H1 (cell line): ENCODE measurements around the gene ZNF225. TPM values are rescaled to one million over a fixed set of nuclear protein-coding genes. Genes with fewer than 3 reads are reported as not detected.
A peak's percentile ranks its signal among the peaks of the same experiment; 100 is the strongest.

Source experiments
- CTCF ChIA-PET: fragments of 300-600 bp; sonication (Branson Sonifier 250); formaldehyde crosslinking; loops from one replicate; lab custom pipeline; 2021; ENCODE audit not compliant: partially characterized antibody; lab: Charles Lee
- POLR2A ChIA-PET: fragments of 300-600 bp; sonication (Branson Sonifier 250); formaldehyde crosslinking; loops from one replicate; lab custom pipeline; 2021; ENCODE audit warnings: inconsistent platforms; ENCODE audit not compliant: partially characterized antibody; lab: Charles Lee
- DNase-seq, 2 experiments: peaks; one replicate each; pipeline versions ENCODE4 v3.0.0 to v3.0.0-alpha.2; 2010 to 2022; ENCODE audit warnings: low spot score in 2 of 2, low read depth in 1 of 2, mixed read lengths in 1 of 2
- FAIRE-seq: peaks from 2 replicates; lab custom pipeline; 2011; peaks lifted over from hg19 to GRCh38; lab: Jason Lieb, UNC
- H2AFZ ChIP-seq: 2 replicates; pipeline ENCODE4 v1.8.1; 2012; ENCODE audit warnings: low read length, inconsistent platforms
- H2AK5ac ChIP-seq: 2 replicates; pipeline ENCODE4 v1.6.1; 2013; ENCODE audit warnings: low read depth, low read length
- H2BK120ac ChIP-seq: replicated peaks from 2 replicates; pipeline ENCODE3; 2013; ENCODE audit warnings: low read depth, low read length, inconsistent platforms
- H2BK12ac ChIP-seq: 2 replicates; pipeline ENCODE4 v1.6.1; 2013; ENCODE audit warnings: low read depth, low read length
- H2BK15ac ChIP-seq: 2 replicates; pipeline ENCODE4 v1.6.1; 2013; ENCODE audit warnings: low read length
- H2BK20ac ChIP-seq: 2 replicates; pipeline ENCODE4 v1.6.1; 2013; ENCODE audit warnings: low read length
- H2BK5ac ChIP-seq: 2 replicates; pipeline ENCODE4 v1.6.1; 2013; ENCODE audit warnings: low read depth, low read length
- H3K14ac ChIP-seq: 2 replicates; pipeline ENCODE4 v1.6.1; 2013; ENCODE audit warnings: inconsistent platforms; ENCODE audit not compliant: insufficient read length
- H3K18ac ChIP-seq: 2 replicates; pipeline ENCODE4 v1.6.1; 2013; ENCODE audit warnings: low read length; ENCODE audit errors: extremely low read depth
- H3K23ac ChIP-seq: 2 replicates; pipeline ENCODE4 v1.6.1; 2013; ENCODE audit warnings: inconsistent platforms; ENCODE audit not compliant: insufficient read length
- H3K23me2 ChIP-seq: 2 replicates; pipeline ENCODE4 v1.6.1; 2013; ENCODE audit warnings: low read depth, low read length
- H3K27ac ChIP-seq: 2 replicates; pipeline ENCODE4 v1.6.1; 2011; ENCODE audit warnings: low read depth, low read length, inconsistent platforms
- H3K27me3 ChIP-seq, 4 experiments: replicated peaks in 1 of 4; 1 replicate in 1 of 4; 2 replicates in 3 of 4; pipeline versions ENCODE4 v1.6.1 to v1.8.1; 2011 to 2013; ENCODE audit warnings: low read length in 3 of 4, mild to moderate bottlenecking in 3 of 4, inconsistent platforms in 2 of 4, mixed read lengths in 2 of 4, moderate library complexity in 1 of 4; ENCODE audit not compliant: control insufficient read depth in 3 of 4, insufficient read depth in 3 of 4; ENCODE audit errors: extremely low read depth in 1 of 4
- H3K36me3 ChIP-seq, 4 experiments: 2 replicates each; pipeline versions ENCODE4 v1.6.1 to v1.8.1; 2011 to 2013; ENCODE audit warnings: mild to moderate bottlenecking in 4 of 4, low read length in 3 of 4, moderate library complexity in 2 of 4, control low read depth in 1 of 4, inconsistent platforms in 1 of 4; ENCODE audit not compliant: insufficient read depth in 4 of 4, control insufficient read depth in 2 of 4
- H3K4ac ChIP-seq: replicated peaks from 2 replicates; pipeline ENCODE3; 2013; ENCODE audit warnings: low read length, low read depth, mixed read lengths, inconsistent platforms; ENCODE audit not compliant: insufficient read length
- H3K4me1 ChIP-seq, 4 experiments: replicated peaks in 1 of 4; 1 replicate in 1 of 4; 2 replicates in 3 of 4; pipeline versions ENCODE4 v1.6.1 to v1.8.1; 2011 to 2013; ENCODE audit warnings: low read length in 3 of 4, inconsistent platforms in 2 of 4, mixed read lengths in 1 of 4; ENCODE audit not compliant: insufficient read depth in 4 of 4, control insufficient read depth in 3 of 4
- H3K4me2 ChIP-seq, 2 experiments: 2 replicates each; pipeline versions ENCODE4 v1.6.1 to v1.8.1; 2011 to 2013; ENCODE audit warnings: low read depth in 2 of 2, low read length in 2 of 2, control low read depth in 1 of 2, inconsistent platforms in 1 of 2, mild to moderate bottlenecking in 1 of 2; ENCODE audit not compliant: insufficient read depth in 1 of 2
- H3K4me3 ChIP-seq, 4 experiments: fragments of 200-600, 300-600 bp in 1 of 4; sonication (generic), shearing (Covaris generic), sonication (Bioruptor Twin) in 1 of 4; 2 replicates each; pipeline versions ENCODE4 v1.5.1 to v1.8.1; 2011 to 2016; ENCODE audit warnings: low read length in 4 of 4, low read depth in 3 of 4, control low read depth in 2 of 4, inconsistent platforms in 2 of 4, mild to moderate bottlenecking in 2 of 4, mixed read lengths in 1 of 4, moderate library complexity in 1 of 4; ENCODE audit not compliant: insufficient read depth in 2 of 4; ENCODE audit errors: extremely low read depth in 1 of 4
- H3K56ac ChIP-seq: replicated peaks from 2 replicates; pipeline ENCODE3; 2013; ENCODE audit warnings: low read depth, mild to moderate bottlenecking, mixed read lengths, low read length, inconsistent platforms; ENCODE audit not compliant: insufficient read length
- H3K79me1 ChIP-seq: 2 replicates; pipeline ENCODE4 v1.6.1; 2013; ENCODE audit warnings: low read depth, low read length, control low read depth
- H3K79me2 ChIP-seq, 2 experiments: 2 replicates each; pipeline versions ENCODE4 v1.6.1 to v1.8.1; 2012 to 2013; ENCODE audit warnings: low read length in 2 of 2, mild to moderate bottlenecking in 2 of 2, inconsistent platforms in 1 of 2; ENCODE audit not compliant: insufficient read depth in 2 of 2, control insufficient read depth in 1 of 2
- H3K9ac ChIP-seq, 4 experiments: replicated peaks in 1 of 4; 1 replicate in 1 of 4; 2 replicates in 3 of 4; pipeline versions ENCODE4 v1.6.1 to v1.8.1; 2011 to 2013; ENCODE audit warnings: low read depth in 3 of 4, low read length in 3 of 4, control low read depth in 2 of 4, mild to moderate bottlenecking in 2 of 4, moderate library complexity in 2 of 4, inconsistent platforms in 1 of 4; ENCODE audit errors: extremely low read depth in 1 of 4
- H3K9me3 ChIP-seq, 2 experiments: 2 replicates each; pipeline versions ENCODE4 v1.6.1 to v1.8.1; 2012 to 2013; ENCODE audit warnings: mild to moderate bottlenecking in 2 of 2, moderate library complexity in 2 of 2, control low read depth in 1 of 2, inconsistent platforms in 1 of 2, low read depth in 1 of 2, low read length in 1 of 2, mixed read lengths in 1 of 2; ENCODE audit not compliant: insufficient read depth in 2 of 2
- H4K20me1 ChIP-seq, 2 experiments: replicated peaks in 1 of 2; 2 replicates each; pipeline versions ENCODE3 to v1.8.1; 2011 to 2013; ENCODE audit warnings: inconsistent platforms in 2 of 2, low read length in 2 of 2, mild to moderate bottlenecking in 1 of 2; ENCODE audit not compliant: insufficient read depth in 2 of 2, control insufficient read depth in 1 of 2
- H4K5ac ChIP-seq: 2 replicates; pipeline ENCODE4 v1.6.1; 2013; ENCODE audit warnings: low read length, low read depth, mixed read lengths, inconsistent platforms; ENCODE audit not compliant: insufficient read length
- H4K8ac ChIP-seq: 2 replicates; pipeline ENCODE4 v1.8.0; 2013; ENCODE audit warnings: mild to moderate bottlenecking, moderate library complexity, low read length, inconsistent platforms; ENCODE audit not compliant: insufficient read depth; ENCODE audit errors: extremely low read depth
- H4K91ac ChIP-seq: replicated peaks from 2 replicates; pipeline ENCODE3; 2013; ENCODE audit warnings: low read length, mixed read lengths, inconsistent platforms; ENCODE audit not compliant: insufficient read length
- BACH1 ChIP-seq: IDR thresholded peaks from 2 replicates; pipeline ENCODE4 v1.6.1; 2012; ENCODE audit warnings: low read length, improper control_type of control experiment
- CTBP2 ChIP-seq: IDR thresholded peaks from 2 replicates; pipeline ENCODE4 v1.7.0; 2011; ENCODE audit warnings: borderline replicate concordance, mild to moderate bottlenecking, moderate library complexity, mixed read lengths, low read length; ENCODE audit not compliant: insufficient read depth, insufficient read length
- CTCF ChIP-seq, 3 experiments: IDR thresholded peaks; 1 replicate in 2 of 3; 2 replicates in 1 of 3; pipeline versions ENCODE4 v1.5.1 to v1.6.1; 2011; ENCODE audit warnings: low read length in 3 of 3, mild to moderate bottlenecking in 3 of 3, inconsistent platforms in 2 of 3, low read depth in 1 of 3, moderate library complexity in 1 of 3; ENCODE audit not compliant: insufficient read depth in 1 of 3; ENCODE audit errors: control extremely low read depth in 1 of 3
- GABPA ChIP-seq: IDR thresholded peaks from 2 replicates; pipeline ENCODE4 v1.6.1; 2011; ENCODE audit warnings: mild to moderate bottlenecking, low read length, moderate library complexity, borderline replicate concordance; ENCODE audit not compliant: insufficient read depth
- NRF1 ChIP-seq: IDR thresholded peaks from 2 replicates; pipeline ENCODE4 v1.6.1; 2011; ENCODE audit warnings: mild to moderate bottlenecking, low read depth, low read length, improper control_type of control experiment
- POLR2AphosphoS5 ChIP-seq: IDR thresholded peaks from 2 replicates; pipeline ENCODE4 v1.6.1; 2011; ENCODE audit warnings: low read depth, low read length
- POU5F1 ChIP-seq: IDR thresholded peaks from 2 replicates; pipeline ENCODE4 v1.6.1; 2011; ENCODE audit warnings: low read depth, mild to moderate bottlenecking, low read length, moderate library complexity
- RFX5 ChIP-seq: IDR thresholded peaks from 2 replicates; pipeline ENCODE4 v1.6.1; 2011; ENCODE audit warnings: low read depth, low read length, improper control_type of control experiment, borderline replicate concordance
- WGBS, 2 experiments: shearing (Covaris generic) in 1 of 2; methylation state at CpG; one replicate each; pipeline versions ENCODE4 v1.1.6 to v1.1.7; 2013 to 2015; ENCODE audit warnings: low lambda C conversion rate in 2 of 2, mixed read lengths in 2 of 2, inconsistent platforms in 1 of 2, low coverage in 1 of 2, missing lambda C conversion rate in 1 of 2; ENCODE audit not compliant: insufficient replicate concordance in 2 of 2, insufficient coverage in 1 of 2, insufficient read length in 1 of 2; ENCODE audit errors: extremely low coverage in 1 of 2, missing lambda C conversion rate in 1 of 2; 5-methylcytosine and 5-hydroxymethylcytosine counted together
- polyA plus RNA-seq, 7 experiments: library from polyadenylated mRNA; depleted of rRNA in 3 of 7; stranded (reverse) in 5 of 7; unstranded in 2 of 7; fragments of >200 nt in 5 of 7; fragments of 200-250 nt in 2 of 7; gene quantifications; 1 replicate in 5 of 7; 2 replicates in 1 of 7; 4 replicates in 1 of 7; pipeline versions ENCODE4 v1.2.1 to v1.2.3, GENCODE V29; 2011 to 2013; ENCODE audit warnings: missing spikeins in 2 of 7, mixed read lengths in 2 of 7
- total RNA-seq: library from RNA; stranded (reverse); fragmentation: NEBNext Ultra II Directional; extraction: Animal tissue kit (Norgen Biotek cat#: 25700); gene quantifications from 2 replicates; pipeline ENCODE4 v1.2.1, GENCODE V29; 2021

ZNF225 gene
- total and polyA plus RNA-seq, 2 of the 8 experiments (the other 6 are each of a cell fraction or from before 2014, with no cell fraction given): 0.98 to 5.0 TPM

DNA sequence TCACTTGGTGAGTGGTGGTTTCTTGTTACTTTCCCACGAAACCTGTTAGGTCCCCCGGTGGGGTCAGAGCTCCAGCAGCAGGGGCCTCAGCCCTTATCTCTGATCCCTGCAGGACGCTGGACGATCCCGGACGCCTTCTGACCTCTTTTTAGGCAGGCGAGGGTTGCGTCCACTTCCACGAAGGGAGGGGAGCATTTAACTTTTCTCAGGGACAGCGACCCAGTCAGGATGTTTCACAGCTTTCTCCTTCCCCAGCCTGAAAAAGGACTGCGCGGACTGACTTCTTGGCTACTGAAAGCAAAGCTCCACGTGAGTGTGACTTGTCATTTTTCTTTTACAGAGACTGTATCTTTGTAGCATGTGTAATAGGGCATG, 28.8 kb downstream of the ZNF225 start:
- Histone ChIP-seq H3K9me3 (no peaks in the 10 kb centered on the region), H3K27me3 (no peaks in the 10 kb centered on the region), H2AFZ (0 out of 2 replicates have a peak overlapping the region, but pooled peaks have one; percentile 99), H3K79me2 (no peaks in the 10 kb centered on the region), H3K14ac (no peak overlapping the region), H2AK5ac (no peak overlapping the region), H2BK20ac (no peak overlapping the region), H3K4ac (no peak overlapping the region), H3K23me2 (peaks cover 10% of the 10 kb centered on the region; the same call in 1 of the 2 replicates), H3K27ac (no peak overlapping the region), H2BK120ac (no peak overlapping the region), H3K56ac (no peak overlapping the region), H3K36me3 (peaks cover 0 to 5% (median 0%) of the 10 kb centered on the region in 4 experiments; a peak in 1 of 8 replicates), H3K4me3 (peak overlapping the region; percentile 68 to 87 (median 78)), H2BK15ac (no peak overlapping the region), H3K23ac (no peak overlapping the region), H3K4me1 (0 out of 7 replicates have a peak, but pooled peaks cover 0 to 2% (median 0%) of the 10 kb centered on the region in 4 experiments), H3K18ac (no peak overlapping the region), H2BK12ac (no peak overlapping the region), H2BK5ac (no peak overlapping the region), H4K8ac (no peak overlapping the region), H3K79me1 (no peaks in the 10 kb centered on the region; the same call in 1 of the 2 replicates), H4K91ac (no peak overlapping the region), H3K9ac (no peak overlapping the region), H4K5ac (no peak overlapping the region), H4K20me1 (no peaks in the 10 kb centered on the region)
- DNase-seq (peak in 1 of 2 experiments; percentile 45), FAIRE-seq (no peak)
- ChIA-PET CTCF (interaction anchor here (0.7 kb wide), 1 partner anchor 358 kb away, joined by 4 read pairs; the partner anchor contains the start of gene ZNF180), POLR2A (interaction anchor here (1.0 to 1.4 kb wide), 4 partner anchors 11 to 35 kb away, joined by 4 to 8 read pairs (median 6); partner anchors contain the start of gene ZNF226)
- 23% methylated on average over 13 of the region's 13 CpGs; no CpG with 5 or more reads in 1 of the 2 experiments for WGBS, 2 experiments
- no peak for TF ChIP-seq GABPA
- no peak for TF ChIP-seq CTCF (IDR thresholded peaks at IDR 0.05; ENCODE audit: control extremely low read depth in 1 of 3, insufficient read depth in 1 of 3, low read depth in 1 of 3, low read length in 3 of 3)
- TF ChIP-seq POLR2AphosphoS5: no peak
- TF ChIP-seq POU5F1: no peak
- TF ChIP-seq RFX5: no peak
- no peak for TF ChIP-seq CTBP2
- no peak for TF ChIP-seq NRF1
- TF ChIP-seq BACH1: no peak
- TF ChIP-seq, all 59 proteins: peak for 0
- H3K4me2 ChIP-seq: peak overlapping the region; percentile 63 to 72
